Activated T-cell treated with anti-CD3 and anti-CD28 coated beads for 1 hour (primary cell): ENCODE data around the gene ATXN1.
"Not testable (repeated sequence)": the region's sequence is repeated elsewhere in the genome, so short reads cannot be mapped to it uniquely, and the experiment has no call there.

ENCODE experiments used
- DNase-seq: peaks from one replicate; pipeline ENCODE4 v3.0.0-alpha.2; 2020; ENCODE audit warnings: low read depth

The ATXN1 gene

GRCh38 chr6:16615215-16615614 is 146.0 kb downstream of the ATXN1 start:
- DNase-seq = not testable (repeated sequence)

DNA sequence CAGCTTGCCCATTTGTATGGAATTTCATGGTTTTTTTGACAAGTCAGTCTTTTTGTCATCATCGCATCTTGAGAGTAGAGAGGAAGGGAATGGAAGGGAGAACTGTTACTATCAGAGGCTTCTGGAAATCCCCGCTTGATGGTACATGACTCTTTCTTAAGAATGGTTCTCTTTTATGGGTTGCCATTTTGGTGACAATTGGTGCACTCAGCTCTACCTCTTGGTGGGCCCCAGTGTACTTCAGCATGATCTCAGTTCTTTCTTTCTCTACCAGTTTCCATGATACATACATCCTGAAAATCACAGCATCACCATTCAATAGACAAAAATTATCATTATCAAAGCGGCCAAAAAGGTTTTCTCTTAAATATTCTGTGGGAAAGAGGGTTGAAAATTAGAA is 147.1 kb downstream of the ATXN1 start:
- DNase-seq = not testable (repeated sequence)

- DNase-seq = not testable (repeated sequence)
Measured at GRCh38 chr6:16613504-16613903, 147.8 kb downstream of the ATXN1 start.

GRCh38 chr6:16608444-16608843 is 152.8 kb downstream of the ATXN1 start:
- DNase-seq = no peak

- no peak for DNase-seq
Measured at GRCh38 chr6:16602035-16602434, 159.2 kb downstream of the ATXN1 start.

GRCh38 chr6:16600701-16601100 is 160.6 kb downstream of the ATXN1 start:
- no peak for DNase-seq

DNA sequence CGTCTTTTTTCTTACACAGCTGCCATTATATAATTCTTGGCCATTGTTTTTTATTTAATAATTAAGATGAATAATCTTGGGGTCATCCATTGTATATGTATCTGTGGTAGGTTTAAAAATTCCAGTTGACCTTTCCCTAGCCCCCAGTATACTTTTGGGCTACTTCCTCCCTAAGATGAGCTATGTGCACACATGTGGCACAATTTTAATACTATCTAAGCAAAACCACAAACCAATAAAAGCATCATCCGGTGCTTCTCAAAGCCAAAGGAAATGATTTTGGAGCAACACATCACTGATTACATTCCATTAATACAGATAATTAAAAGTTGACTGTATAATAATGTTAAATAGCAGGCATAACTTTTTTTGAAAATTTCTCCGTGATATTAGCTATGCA is 161.2 kb downstream of the ATXN1 start:
- DNase-seq = no peak

DNA sequence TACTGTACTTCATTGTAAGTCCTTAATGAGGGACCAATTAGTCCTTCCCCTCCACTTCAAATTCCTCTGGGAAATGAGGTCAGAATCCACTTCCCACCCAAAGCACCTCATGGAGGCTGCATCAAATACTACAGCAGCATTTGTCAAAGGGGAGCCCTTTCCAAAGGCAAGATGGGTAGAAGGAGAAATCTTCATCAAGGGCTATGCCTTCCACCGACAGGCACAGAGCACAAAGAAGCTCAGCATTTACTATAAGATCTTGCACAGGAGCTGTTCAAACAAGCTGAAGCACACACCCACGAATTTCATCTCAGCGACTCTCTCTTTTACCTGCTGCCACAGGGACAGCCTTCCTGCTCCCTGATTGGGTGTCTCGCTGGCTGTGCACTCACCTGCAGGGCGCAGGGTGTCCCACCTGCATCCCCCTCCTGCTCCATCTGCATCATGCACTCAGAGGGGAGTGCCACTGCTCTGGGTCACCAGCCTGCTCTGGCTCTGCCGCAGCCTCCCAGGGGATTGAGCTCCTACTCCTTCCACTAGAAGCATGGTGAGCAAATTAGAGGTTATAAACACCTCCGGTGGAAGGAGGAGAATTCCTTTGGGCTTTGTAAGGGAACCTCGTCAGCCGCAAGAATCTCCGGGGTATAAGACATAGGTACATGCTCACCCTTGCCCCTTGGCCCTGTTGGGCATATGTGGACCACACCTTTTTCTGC is 164.5 kb downstream of the ATXN1 start:
- no peak for DNase-seq

GRCh38 chr6:16595514-16596120 is 165.6 kb downstream of the ATXN1 start:
- DNase-seq = no peak

- DNase-seq = no peak
Measured at GRCh38 chr6:16594849-16595248, 166.4 kb downstream of the ATXN1 start.

DNA sequence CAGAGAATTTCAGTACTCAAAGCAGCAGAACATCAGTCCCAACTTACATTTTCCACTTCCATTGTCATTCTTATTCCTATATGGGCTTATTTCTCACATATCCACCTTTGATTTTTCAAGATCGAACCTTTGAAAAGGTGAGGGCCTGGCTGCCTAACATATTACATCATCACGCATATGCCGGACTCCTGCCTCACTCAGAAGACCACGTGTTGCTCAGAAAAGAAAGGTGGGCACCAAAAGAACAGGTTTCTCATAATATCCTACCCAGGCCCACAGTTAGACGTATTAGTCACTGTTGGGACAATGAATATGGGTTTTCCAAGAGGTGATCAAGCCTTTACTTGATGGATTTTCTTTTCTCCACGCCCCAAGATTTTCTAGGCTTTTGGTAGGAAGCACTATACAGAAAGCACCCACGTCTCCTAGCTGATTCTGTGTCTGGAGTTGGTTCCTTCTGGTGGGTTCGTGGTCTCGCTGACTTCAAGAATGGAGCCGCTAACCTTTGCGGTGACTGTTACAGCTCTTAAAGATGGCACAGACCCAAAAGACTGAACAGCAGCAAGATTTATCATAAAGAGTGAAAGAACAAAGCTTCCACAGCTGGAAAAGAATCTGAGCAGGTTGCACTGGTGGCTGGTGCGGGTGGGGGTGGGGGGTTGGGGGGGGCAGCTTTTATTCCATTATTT is 168.9 kb downstream of the ATXN1 start:
- no peak for DNase-seq

DNA sequence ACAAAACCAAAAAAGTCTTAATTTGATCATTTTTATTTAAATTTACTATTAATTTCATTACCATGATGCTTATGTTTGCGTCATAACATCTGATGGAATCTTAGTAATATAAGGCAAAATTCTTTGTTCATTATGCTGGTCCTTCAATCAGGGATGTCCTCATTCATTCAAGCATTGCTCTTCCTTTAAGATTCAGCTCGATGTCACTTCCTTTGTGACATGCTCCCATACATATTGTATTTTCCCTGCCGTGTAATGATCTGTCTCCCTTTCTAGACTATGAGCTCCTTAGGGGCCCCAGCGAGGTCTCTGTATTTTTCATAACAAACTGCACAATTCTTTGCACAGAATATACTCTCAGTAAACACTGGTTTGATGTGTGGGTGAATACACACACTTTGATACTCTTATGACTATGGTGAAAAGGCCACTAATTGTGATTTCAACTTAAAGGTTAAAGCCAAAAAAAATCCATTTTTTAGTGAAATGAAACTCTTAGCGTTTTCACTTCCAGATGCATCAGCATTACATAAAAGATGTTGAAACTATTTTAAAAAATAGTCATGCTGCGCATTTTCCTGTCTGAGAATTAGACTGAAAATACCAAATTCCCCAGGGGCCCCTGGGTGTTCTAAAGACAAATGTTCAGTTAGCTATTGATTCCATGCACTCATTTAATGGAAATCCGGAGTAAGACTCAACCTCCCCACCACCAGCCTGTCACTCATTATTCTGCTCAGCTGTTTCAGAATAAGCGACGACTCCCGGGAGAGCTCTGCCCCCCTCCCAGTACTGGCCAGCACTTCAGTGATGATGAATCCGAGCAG is 169.7 kb downstream of the ATXN1 start:
- no peak for DNase-seq

DNA sequence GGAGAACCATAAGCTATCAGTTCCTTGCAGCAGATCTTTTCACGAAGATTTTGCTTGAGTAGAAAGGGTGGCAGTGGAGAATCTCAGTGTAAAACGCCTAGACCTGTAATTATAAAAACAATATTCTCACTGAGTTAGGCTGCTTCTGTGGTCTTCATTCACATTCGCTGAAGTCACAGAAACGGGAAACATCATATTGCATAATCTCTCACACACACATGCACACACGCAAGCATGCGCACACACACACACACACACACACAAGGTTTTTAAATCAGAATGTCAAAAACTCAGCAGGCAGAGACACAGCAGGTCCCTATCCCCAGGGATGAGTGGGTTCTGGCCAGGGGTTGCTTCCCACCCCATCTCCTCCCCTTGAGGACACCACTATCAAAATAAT is 175.5 kb downstream of the ATXN1 start:
- no peak for DNase-seq

DNA sequence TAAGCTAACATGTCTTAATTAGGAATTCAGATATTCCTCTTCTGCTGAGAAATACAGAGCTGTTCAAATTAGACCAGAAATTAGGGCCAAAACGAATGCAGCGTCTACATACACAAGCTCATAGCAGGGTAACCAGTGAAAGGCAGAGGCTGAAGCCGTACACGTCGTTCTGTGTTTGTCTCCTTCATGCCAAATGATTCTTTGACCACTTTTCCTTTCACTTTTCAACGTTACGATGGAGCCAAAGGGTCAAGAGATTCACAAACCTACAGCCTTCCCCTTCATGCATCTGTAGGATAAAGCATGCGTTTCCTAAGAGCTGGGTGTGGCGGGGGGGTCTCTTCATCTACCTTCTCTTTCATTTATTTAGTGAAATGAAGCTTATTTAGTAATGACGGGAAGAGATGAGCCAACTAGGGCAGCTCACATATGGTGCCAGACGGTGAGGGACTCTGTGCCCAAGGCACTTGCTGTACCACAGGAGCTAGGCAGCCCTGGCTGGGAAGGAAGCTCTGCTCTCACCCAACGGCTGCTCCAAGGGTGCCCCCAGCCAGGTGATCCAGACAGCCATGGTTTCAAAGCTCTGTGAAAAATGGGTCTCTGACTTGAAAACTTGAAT is 178.0 kb downstream of the ATXN1 start:
- no peak for DNase-seq

DNA sequence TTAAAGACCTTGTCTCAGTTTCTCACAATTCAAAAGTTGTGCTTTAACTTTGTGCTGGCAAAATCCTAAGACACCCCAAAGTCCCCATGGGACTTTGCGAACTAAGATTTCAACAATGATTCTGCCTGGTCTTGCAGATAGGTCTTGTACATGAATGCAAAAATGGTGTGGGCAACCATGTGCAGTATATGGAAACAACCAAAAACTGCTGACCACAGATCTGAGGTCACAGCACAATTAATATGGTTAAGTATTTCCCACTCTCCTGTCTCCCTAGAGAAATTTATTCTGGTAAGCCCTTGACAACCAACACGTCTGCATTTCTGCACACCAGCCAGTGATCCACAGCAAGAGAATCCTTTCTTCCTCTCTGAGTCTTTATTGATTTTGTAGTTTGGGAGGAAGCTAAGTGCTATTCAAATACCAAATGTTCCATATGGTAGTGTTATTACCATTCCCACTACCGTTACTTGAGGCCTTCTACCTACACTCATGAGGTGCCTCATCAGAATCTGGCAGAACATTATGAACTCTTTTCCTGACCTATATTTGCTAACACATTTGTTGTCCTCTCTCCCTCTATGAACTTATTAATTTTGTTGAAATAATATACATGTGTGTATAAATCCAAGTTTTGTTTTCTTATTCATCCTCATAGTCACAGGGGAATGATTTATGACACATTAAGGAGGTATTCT is 178.7 kb downstream of the ATXN1 start:
- no peak for DNase-seq

GRCh38 chr6:16578695-16579285 is 182.5 kb downstream of the ATXN1 start:
- no peak for DNase-seq

- no peak for DNase-seq
Measured at GRCh38 chr6:16576451-16577368, 184.6 kb downstream of the ATXN1 start.

DNA sequence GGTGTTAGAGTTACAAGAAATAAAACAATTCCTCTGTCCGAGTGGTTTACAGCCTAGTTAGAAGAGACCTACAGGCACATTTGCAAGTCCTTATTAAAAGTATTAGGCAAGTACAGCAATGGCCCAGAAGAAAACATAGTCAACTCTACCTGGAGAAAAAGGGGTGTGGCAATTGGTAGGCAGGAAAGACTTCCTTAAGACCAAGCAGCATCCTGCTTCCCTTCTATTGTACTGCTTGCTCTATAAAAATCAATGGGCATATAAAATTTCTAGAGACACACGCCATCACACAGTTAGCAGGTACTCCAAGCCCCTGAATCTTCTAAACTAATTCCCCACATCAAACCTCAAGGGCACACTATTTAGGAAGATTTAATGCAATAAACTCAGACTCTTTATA is 185.6 kb downstream of the ATXN1 start:
- no peak for DNase-seq

DNA sequence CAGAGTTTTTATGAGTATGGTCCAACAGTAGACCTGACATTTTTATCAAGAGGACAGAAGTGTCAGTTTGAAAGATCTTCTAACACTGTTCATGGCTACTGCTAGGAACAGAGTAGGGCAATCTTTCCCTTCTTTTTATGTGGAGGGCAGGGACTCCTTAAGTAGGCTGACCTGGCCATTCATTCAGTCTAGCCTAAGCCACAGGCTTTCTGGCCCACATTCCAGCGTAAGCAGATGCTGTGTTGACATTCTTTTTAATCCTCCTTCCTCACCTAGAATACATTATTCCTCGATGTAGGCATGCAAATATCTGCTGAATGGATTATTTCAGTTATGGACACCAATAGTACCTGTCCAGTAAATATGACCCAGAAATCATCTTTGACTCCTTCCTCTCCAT is 188.3 kb downstream of the ATXN1 start:
- DNase-seq = no peak

DNA sequence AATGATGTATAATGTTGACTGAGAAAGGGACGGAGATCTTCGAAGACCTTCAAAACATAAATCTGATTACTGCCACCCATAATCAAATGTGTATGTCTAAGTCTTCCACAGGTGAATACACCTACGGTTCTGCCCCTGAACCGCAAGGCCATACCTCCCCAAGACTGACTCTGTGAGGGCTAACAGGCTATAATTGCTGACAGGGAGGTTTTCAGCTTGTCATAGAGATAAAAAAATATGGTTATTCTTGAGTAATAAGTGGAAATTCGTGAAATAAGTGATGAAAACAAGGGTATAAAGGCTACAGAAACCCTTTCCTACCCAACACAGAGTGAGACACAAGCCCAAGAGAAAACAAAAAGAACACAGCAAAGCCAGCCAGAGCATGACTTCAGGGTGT is 188.9 kb downstream of the ATXN1 start:
- DNase-seq = no peak
